IPS-NIHi7 (cell line): ENCODE data around the gene DOK3.

Experiments
- DNase-seq: peaks from one replicate; pipeline ENCODE4 v3.0.0; 2012; ENCODE audit warnings: mixed read lengths; ENCODE audit errors: extremely low spot score

DOK3 gene

GRCh38 chr5:177468685-177469628, 40.7 kb downstream of the DOK3 start:
- DNase-seq: peak; percentile 57

GRCh38 chr5:177468329-177468684, 41.3 kb downstream of the DOK3 start:
- no peak for DNase-seq

GRCh38 chr5:177467436-177467835, 42.2 kb downstream of the DOK3 start:
- DNase-seq: no peak

- DNase-seq: no peak
Observed at GRCh38 chr5:177466861-177467260, 42.8 kb downstream of the DOK3 start.

GRCh38 chr5:177465044-177465443, 44.6 kb downstream of the DOK3 start:
- DNase-seq: no peak

GRCh38 chr5:177462021-177462670, 47.5 kb downstream of the DOK3 start:
- DNase-seq: no peak

- DNase-seq: no peak
Observed at GRCh38 chr5:177459819-177460628, 49.6 kb downstream of the DOK3 start.

GRCh38 chr5:177459357-177459756, 50.3 kb downstream of the DOK3 start:
- DNase-seq: no peak

- DNase-seq: no peak
Observed at GRCh38 chr5:177458912-177459350, 50.7 kb downstream of the DOK3 start.

GRCh38 chr5:177457852-177458681, 51.6 kb downstream of the DOK3 start:
- no peak for DNase-seq

- DNase-seq: peak; percentile 95
Observed at GRCh38 chr5:177456976-177457851, 52.4 kb downstream of the DOK3 start.

- DNase-seq: no peak
Observed at GRCh38 chr5:177456591-177456964, 53.0 kb downstream of the DOK3 start.

GRCh38 chr5:177455661-177456590, 53.7 kb downstream of the DOK3 start:
- peak; percentile 89 for DNase-seq

GRCh38 chr5:177455036-177455660, 54.5 kb downstream of the DOK3 start:
- peak; percentile 81 for DNase-seq

- peak; percentile 90 for DNase-seq
Observed at GRCh38 chr5:177454397-177455035, 55.1 kb downstream of the DOK3 start.

GRCh38 chr5:177453852-177454396, 55.7 kb downstream of the DOK3 start:
- no peak for DNase-seq

GRCh38 chr5:177452688-177453638, 56.7 kb downstream of the DOK3 start:
- no peak for DNase-seq
